ENCODE data around the gene PBX4.

The PBX4 gene

GRCh38 chr19:19591133-19591825 is 27.2 kb downstream of the PBX4 start:
- peak; percentile 73 for DNase-seq (ENCODE audit: low read depth)
- in situ Hi-C loops (cut with HindIII; ENCODE audit: low sequenced_read_pairs), result loop anchor here (5.0 kb wide), 2 partner anchors 34 to 59 kb away; no protein-coding TSS in a partner anchor
- TF ChIP-seq CTCF (IDR thresholded peaks at IDR 0.05; ENCODE audit: low read depth, low read length, missing control alignments), result no peak
- H3K4me3 ChIP-seq (ENCODE audit: low read depth, low read length), result no peak overlapping the region

- in situ Hi-C loops (cut with HindIII; ENCODE audit: low sequenced_read_pairs), result no loop called here
- no peak for DNase-seq (ENCODE audit: low read depth)
- H3K4me3 ChIP-seq (ENCODE audit: low read depth, low read length), result no peak overlapping the region
- TF ChIP-seq CTCF (IDR thresholded peaks at IDR 0.05; ENCODE audit: low read depth, low read length, missing control alignments), result no peak
Observed at GRCh38 chr19:19588546-19588945, 29.9 kb downstream of the PBX4 start.

GRCh38 chr19:19587771-19588170 is 30.7 kb downstream of the PBX4 start:
- no peak for TF ChIP-seq CTCF (IDR thresholded peaks at IDR 0.05; ENCODE audit: low read depth, low read length, missing control alignments)
- no peak for DNase-seq (ENCODE audit: low read depth)
- in situ Hi-C loops (cut with HindIII; ENCODE audit: low sequenced_read_pairs), result no loop called here
- H3K4me3 ChIP-seq (ENCODE audit: low read depth, low read length), result no peak overlapping the region

GRCh38 chr19:19584356-19584755 is 34.1 kb downstream of the PBX4 start:
- in situ Hi-C loops (cut with HindIII; ENCODE audit: low sequenced_read_pairs), result no loop called here
- TF ChIP-seq CTCF (IDR thresholded peaks at IDR 0.05; ENCODE audit: low read depth, low read length, missing control alignments), result no peak
- H3K4me3 ChIP-seq (ENCODE audit: low read depth, low read length), result no peak overlapping the region

GRCh38 chr19:19582471-19582870 is 36.0 kb downstream of the PBX4 start:
- no peak for DNase-seq (ENCODE audit: low read depth)
- no peak for TF ChIP-seq CTCF (IDR thresholded peaks at IDR 0.05; ENCODE audit: low read depth, low read length, missing control alignments)
- in situ Hi-C loops (cut with HindIII; ENCODE audit: low sequenced_read_pairs), result no loop called here
- no peak overlapping the region for H3K4me3 ChIP-seq (ENCODE audit: low read depth, low read length)

More at GRCh38 chr19:19584356-19584755, 34.1 kb downstream of the PBX4 start:
- no peak for DNase-seq (ENCODE audit: low read depth)

- no peak overlapping the region for H3K4me3 ChIP-seq (ENCODE audit: low read depth, low read length)
- no peak for DNase-seq (ENCODE audit: low read depth)
- TF ChIP-seq CTCF (IDR thresholded peaks at IDR 0.05; ENCODE audit: low read depth, low read length, missing control alignments), result no peak
- in situ Hi-C loops (cut with HindIII; ENCODE audit: low sequenced_read_pairs), result no loop called here
Observed at GRCh38 chr19:19581391-19581790, 37.1 kb downstream of the PBX4 start.
